Measurements from ENCODE around the gene RABIF.
"Not testable (repeated sequence)": the region's sequence is repeated elsewhere in the genome, so short reads cannot be mapped to it uniquely, and the experiment has no call there.

Gene RABIF

DNA sequence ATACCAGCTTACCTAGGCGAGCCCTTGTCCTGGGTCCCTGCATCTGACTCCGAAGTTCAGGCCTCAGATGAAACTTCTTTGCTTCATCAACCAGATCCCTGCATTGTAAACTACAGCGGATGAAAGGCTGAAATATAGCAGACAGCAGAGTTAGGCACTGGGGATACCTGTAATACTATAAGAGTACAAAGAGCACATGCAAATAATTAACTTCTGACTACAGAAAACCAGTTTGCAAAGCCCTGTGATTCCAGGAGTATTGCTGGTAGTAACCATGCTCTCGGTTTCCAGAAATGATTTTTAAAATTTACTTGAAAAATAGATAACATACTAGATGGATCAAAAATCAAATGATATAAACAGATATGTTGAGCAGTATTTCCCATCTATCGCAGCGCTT, 20.0 kb upstream of the RABIF start:
- no peak overlapping the region for H3K4me3 ChIP-seq (ENCODE audit: low read depth, low read length)
- DNase-seq (ENCODE audit: low read depth, low spot score) = no peak
- CTCF ChIA-PET = interaction anchor here (1.6 kb wide), 1 partner anchor 90 kb away, joined by 3 read pairs; no protein-coding TSS in a partner anchor
- POLR2A ChIA-PET = no interaction called here
- TF ChIP-seq, protein P1, sequence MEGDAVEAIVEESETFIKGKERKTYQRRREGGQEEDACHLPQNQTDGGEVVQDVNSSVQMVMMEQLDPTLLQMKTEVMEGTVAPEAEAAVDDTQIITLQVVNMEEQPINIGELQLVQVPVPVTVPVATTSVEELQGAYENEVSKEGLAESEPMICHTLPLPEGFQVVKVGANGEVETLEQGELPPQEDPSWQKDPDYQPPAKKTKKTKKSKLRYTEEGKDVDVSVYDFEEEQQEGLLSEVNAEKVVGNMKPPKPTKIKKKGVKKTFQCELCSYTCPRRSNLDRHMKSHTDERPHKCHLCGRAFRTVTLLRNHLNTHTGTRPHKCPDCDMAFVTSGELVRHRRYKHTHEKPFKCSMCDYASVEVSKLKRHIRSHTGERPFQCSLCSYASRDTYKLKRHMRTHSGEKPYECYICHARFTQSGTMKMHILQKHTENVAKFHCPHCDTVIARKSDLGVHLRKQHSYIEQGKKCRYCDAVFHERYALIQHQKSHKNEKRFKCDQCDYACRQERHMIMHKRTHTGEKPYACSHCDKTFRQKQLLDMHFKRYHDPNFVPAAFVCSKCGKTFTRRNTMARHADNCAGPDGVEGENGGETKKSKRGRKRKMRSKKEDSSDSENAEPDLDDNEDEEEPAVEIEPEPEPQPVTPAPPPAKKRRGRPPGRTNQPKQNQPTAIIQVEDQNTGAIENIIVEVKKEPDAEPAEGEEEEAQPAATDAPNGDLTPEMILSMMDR (IDR thresholded peaks at IDR 0.05; ENCODE audit: insufficient read depth, low read length, missing control alignments) = no peak

DNA sequence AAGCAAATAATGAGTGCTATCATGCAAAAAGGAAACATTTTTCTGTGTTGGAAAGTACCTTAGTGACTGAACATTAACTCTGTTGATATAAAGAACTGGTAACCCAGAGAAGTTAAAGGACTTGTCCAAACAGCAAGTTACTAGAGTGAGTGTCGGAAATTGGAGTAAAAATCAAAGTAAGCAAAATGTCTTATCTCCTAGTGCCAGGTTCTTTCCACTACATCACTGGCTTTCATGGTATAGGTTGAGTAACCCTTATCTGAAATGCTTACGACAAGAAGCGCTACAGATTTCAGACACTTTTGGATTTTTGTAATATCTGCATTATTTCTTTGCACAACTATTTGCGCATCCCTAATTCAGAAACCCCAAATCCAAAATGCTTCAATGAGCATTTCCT, 16.4 kb upstream of the RABIF start:
- TF ChIP-seq, protein P1 (IDR thresholded peaks at IDR 0.05; ENCODE audit: insufficient read depth, low read length, missing control alignments) = no peak
- no peak for DNase-seq (ENCODE audit: low read depth, low spot score)
- ChIA-PET CTCF (interaction anchor here (1.6 kb wide), 1 partner anchor 16 kb away, joined by 3 read pairs; no protein-coding TSS in a partner anchor), POLR2A (no interaction called here)
- H3K4me3 ChIP-seq (ENCODE audit: low read depth, low read length) = no peak overlapping the region

DNA sequence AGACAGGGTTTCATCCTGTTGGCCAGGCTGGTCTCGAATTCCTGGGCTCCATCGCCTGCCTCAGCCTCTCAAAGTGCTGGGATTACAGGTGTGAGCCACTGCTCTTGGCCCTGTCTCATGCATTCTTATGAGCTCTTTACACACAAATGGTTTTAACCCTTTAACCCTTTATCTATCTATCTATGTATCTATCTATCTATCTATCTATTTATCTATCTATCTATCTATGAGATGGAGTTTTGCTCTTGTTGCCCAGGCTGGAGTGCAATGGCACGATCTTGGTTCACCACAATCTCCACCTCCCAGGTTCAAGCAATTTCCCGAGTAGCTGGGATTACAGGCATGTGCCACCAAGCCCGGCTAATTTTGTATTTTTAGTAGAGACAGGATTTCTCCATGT, 14.9 kb upstream of the RABIF start:
- CTCF ChIA-PET = interaction anchor here (1.0 kb wide), 1 partner anchor 10 kb away, joined by 3 read pairs; no protein-coding TSS in a partner anchor
- H3K4me3 ChIP-seq (ENCODE audit: low read depth, low read length); POLR2A ChIA-PET; DNase-seq (ENCODE audit: low read depth, low spot score): not testable (repeated sequence)

DNA sequence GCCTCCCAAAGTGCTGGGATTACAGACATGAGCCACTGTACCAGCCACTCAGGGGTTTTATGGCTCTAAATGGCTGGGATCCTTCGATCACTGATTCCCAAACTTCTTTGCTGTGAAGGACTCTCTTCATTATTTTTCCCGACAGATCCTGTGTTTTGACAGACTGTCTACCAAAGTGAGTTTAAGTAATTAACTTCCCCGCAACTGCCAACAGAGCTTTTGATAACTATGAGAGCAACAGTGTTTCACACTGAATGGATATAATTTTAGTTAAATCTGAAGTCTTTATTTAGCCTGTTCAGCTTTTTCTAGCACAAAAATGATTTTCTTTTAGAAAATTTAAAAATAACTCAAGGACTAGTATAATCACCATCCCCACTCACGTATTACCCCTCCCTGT, 12.6 kb upstream of the RABIF start:
- ChIA-PET CTCF (interaction anchor here (1.4 kb wide), 1 partner anchor 26 kb away, joined by 3 read pairs; the partner anchor contains the start of gene KLHL12), POLR2A (no interaction called here)
- DNase-seq (ENCODE audit: low read depth, low spot score) = no peak
- H3K4me3 ChIP-seq (ENCODE audit: low read depth, low read length) = no peak overlapping the region
- TF ChIP-seq, protein P1 (IDR thresholded peaks at IDR 0.05; ENCODE audit: insufficient read depth, low read length, missing control alignments) = no peak

DNA sequence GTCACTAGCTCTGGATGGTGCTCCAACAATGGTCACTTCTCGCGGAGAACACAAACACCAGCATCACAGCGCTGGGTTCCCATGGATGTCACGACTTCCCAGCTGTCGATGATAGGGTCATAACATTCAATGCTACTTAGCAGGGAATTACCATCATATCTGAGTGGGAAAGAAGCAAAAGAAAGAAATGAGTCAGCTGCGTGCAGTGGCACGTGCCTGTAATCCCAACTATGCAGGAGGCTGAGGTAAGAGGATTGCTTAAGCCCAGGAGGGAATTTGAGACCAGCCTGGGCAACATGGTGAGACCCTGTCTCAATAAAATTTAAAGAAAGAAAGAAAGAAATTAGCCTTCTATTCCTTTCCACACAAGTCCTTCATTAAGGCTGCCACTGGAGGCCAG, 3.6 kb upstream of the RABIF start:
- no peak for DNase-seq (ENCODE audit: low read depth, low spot score)
- POLR2A ChIA-PET = interaction anchor here (0.6 kb wide), 1 partner anchor 226 kb away, joined by 3 read pairs; no protein-coding TSS in a partner anchor
- TF ChIP-seq, protein P1 (IDR thresholded peaks at IDR 0.05; ENCODE audit: insufficient read depth, low read length, missing control alignments) = no peak
- CTCF ChIA-PET = no interaction called here
- no peak overlapping the region for H3K4me3 ChIP-seq (ENCODE audit: low read depth, low read length)

DNA sequence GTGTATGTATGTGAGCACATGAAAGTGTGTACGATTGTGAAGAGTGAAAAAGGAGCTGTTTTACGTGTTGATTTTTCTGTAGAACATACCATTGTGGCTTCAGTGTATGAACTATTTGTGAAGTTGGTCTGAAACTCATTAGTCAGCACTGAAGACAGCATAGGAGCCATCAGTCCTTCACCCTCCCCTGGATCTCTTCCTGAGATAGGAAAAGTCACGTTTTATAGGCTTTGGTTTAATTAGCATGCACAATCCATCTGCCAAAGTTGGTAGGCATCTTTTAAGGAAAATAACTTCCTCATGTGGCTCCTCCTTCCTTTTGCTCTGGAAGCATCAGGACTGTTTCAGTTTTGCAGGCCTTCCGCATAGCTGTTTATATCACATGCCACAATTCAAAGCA, 1.4 kb upstream of the RABIF start:
- ChIA-PET POLR2A (no interaction called here), CTCF (interaction anchor here (1.1 to 1.4 kb wide), 2 partner anchors 15 to 377 kb away, joined by 3 to 5 read pairs; no protein-coding TSS in a partner anchor)
- TF ChIP-seq, protein P1 (IDR thresholded peaks at IDR 0.05; ENCODE audit: insufficient read depth, low read length, missing control alignments) = no peak
- H3K4me3 ChIP-seq (ENCODE audit: low read depth, low read length) = no peak overlapping the region
- DNase-seq (ENCODE audit: low read depth, low spot score) = no peak

DNA sequence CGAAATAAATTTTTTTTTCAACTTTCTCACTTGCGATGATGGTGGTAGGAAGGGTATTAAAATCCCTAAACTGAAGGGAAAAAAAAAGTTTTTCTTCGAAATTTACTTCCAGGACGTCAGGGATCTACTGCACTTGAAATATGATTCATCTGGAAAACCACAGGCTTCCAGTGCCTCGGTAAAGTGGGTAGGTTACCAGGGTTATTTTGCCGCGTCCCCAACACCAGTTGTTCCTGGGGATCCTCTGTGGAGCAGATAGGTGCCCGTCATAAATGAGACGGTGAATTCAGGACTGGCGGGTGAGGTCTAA, 773 bp downstream of the RABIF start:
- no peak for DNase-seq (ENCODE audit: low read depth, low spot score)
- CTCF ChIA-PET = interaction anchor here (0.7 to 1.9 kb wide), 3 partner anchors 11 to 80 kb away, joined by 3 to 5 read pairs (median 4); no protein-coding TSS in a partner anchor
- POLR2A ChIA-PET = interaction anchor here (0.7 to 1.2 kb wide), 2 partner anchors 78 to 82 kb away, joined by 3 to 9 read pairs; partner anchors contain the start of gene PCAT6
- TF ChIP-seq, protein P1 (IDR thresholded peaks at IDR 0.05; ENCODE audit: insufficient read depth, low read length, missing control alignments) = no peak
- peak overlapping the region; percentile 96 for H3K4me3 ChIP-seq (ENCODE audit: low read depth, low read length)
